NCI-H774 (cell line): ENCODE data around the gene PDE8A.

Source experiments
- DNase-seq: peaks from one replicate; lab custom pipeline; 2025; lab: John Stamatoyannopoulos, UW

Gene PDE8A

GRCh38 chr15:85091990-85092389 is 110.3 kb downstream of the PDE8A start:
- no peak for DNase-seq

- DNase-seq: no peak
Observed at GRCh38 chr15:85094685-85095084, 113.0 kb downstream of the PDE8A start.

- DNase-seq: no peak
Observed at GRCh38 chr15:85095566-85095965, 113.9 kb downstream of the PDE8A start.

- DNase-seq: no peak
Observed at GRCh38 chr15:85097250-85097649, 115.6 kb downstream of the PDE8A start.

- no peak for DNase-seq
Observed at GRCh38 chr15:85097725-85098124, 116.1 kb downstream of the PDE8A start.

- DNase-seq: no peak
Observed at GRCh38 chr15:85099195-85099803, 117.6 kb downstream of the PDE8A start.

- DNase-seq: no peak
Observed at GRCh38 chr15:85100186-85100937, 118.7 kb downstream of the PDE8A start.

- no peak for DNase-seq
Observed at GRCh38 chr15:85104584-85104983, 122.9 kb downstream of the PDE8A start.

GRCh38 chr15:85108136-85108535 is 126.5 kb downstream of the PDE8A start:
- DNase-seq: no peak

- no peak for DNase-seq
Observed at GRCh38 chr15:85109333-85109732, 127.7 kb downstream of the PDE8A start.

- no peak for DNase-seq
Observed at GRCh38 chr15:85112997-85113396, 131.3 kb downstream of the PDE8A start.

- no peak for DNase-seq
Observed at GRCh38 chr15:85114886-85115285, 133.2 kb downstream of the PDE8A start.

- DNase-seq: no peak
Observed at GRCh38 chr15:85116066-85116465, 134.4 kb downstream of the PDE8A start.

- no peak for DNase-seq
Observed at GRCh38 chr15:85116494-85116893, 134.8 kb downstream of the PDE8A start.

- DNase-seq: no peak
Observed at GRCh38 chr15:85116925-85117646, 135.4 kb downstream of the PDE8A start.

- DNase-seq: no peak
Observed at GRCh38 chr15:85118173-85118572, 136.5 kb downstream of the PDE8A start.

- no peak for DNase-seq
Observed at GRCh38 chr15:85118581-85118980, 136.9 kb downstream of the PDE8A start.

- DNase-seq: no peak
Observed at GRCh38 chr15:85120351-85121113, 138.9 kb downstream of the PDE8A start.

GRCh38 chr15:85124173-85124572 is 142.5 kb downstream of the PDE8A start:
- no peak for DNase-seq

GRCh38 chr15:85125056-85125661 is 143.5 kb downstream of the PDE8A start:
- no peak for DNase-seq

GRCh38 chr15:85128621-85129020 is 147.0 kb downstream of the PDE8A start:
- DNase-seq: no peak

- no peak for DNase-seq
Observed at GRCh38 chr15:85129881-85130280, 148.2 kb downstream of the PDE8A start.
